ENCODE measurements around the gene RAB20.
A peak's percentile ranks its signal among the peaks of the same experiment; 100 is the strongest.

RAB20 gene

DNA sequence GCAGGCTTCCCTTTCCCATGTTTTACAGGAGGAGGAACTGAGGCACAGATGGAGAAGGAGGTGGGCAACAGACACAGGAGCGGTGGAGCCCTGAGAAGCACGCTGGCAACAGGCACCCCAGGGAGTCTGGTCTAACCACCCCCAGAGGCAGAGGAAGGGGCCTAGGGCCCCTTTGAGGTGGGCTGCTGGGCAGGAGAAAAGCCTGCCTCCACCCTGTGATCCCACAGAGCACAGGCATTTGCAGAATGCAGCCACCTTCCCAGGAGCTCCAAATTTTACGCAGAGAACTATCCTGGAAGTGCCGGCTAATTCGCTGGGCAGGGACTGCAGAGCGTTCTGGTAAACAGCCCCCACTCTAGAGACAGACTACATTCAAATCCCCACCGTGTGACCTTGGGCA lies 30.4 kb downstream of the RAB20 start:
- no peak for ATAC-seq
- no peak for TF ChIP-seq SNAI2 (CRISPR knock-in tag; IDR thresholded peaks at IDR 0.05)
- no peak for TF ChIP-seq ARNTL (CRISPR knock-in tag; IDR thresholded peaks at IDR 0.05; ENCODE audit: borderline replicate concordance, low read depth)
- no peak for TF ChIP-seq PATZ1 (CRISPR knock-in tag; IDR thresholded peaks at IDR 0.05; ENCODE audit: borderline replicate concordance)
- no peak for TF ChIP-seq CSRNP3 (CRISPR knock-in tag; IDR thresholded peaks at IDR 0.05)

- ATAC-seq = no peak
- TF ChIP-seq RARB (CRISPR knock-in tag; IDR thresholded peaks at IDR 0.05) (no peak), ZNF565 (CRISPR knock-in tag; conservative IDR thresholded peaks at IDR 0.05; ENCODE audit: low read depth) (no peak), TCF4 (CRISPR knock-in tag; IDR thresholded peaks at IDR 0.05; ENCODE audit: borderline replicate concordance) (no peak), CSDC2 (CRISPR knock-in tag; IDR thresholded peaks at IDR 0.05) (no peak), BACH2 (CRISPR knock-in tag; IDR thresholded peaks at IDR 0.05; ENCODE audit: borderline replicate concordance) (no peak)
- TF ChIP-seq, protein P1, sequence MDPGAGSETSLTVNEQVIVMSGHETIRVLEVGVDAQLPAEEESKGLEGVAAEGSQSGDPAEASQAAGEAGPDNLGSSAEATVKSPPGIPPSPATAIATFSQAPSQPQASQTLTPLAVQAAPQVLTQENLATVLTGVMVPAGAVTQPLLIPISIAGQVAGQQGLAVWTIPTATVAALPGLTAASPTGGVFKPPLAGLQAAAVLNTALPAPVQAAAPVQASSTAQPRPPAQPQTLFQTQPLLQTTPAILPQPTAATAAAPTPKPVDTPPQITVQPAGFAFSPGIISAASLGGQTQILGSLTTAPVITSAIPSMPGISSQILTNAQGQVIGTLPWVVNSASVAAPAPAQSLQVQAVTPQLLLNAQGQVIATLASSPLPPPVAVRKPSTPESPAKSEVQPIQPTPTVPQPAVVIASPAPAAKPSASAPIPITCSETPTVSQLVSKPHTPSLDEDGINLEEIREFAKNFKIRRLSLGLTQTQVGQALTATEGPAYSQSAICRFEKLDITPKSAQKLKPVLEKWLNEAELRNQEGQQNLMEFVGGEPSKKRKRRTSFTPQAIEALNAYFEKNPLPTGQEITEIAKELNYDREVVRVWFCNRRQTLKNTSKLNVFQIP (CRISPR knock-in tag; IDR thresholded peaks at IDR 0.05; ENCODE audit: borderline replicate concordance, low read depth) = no peak
These were observed 31.8 kb downstream of the RAB20 start for GRCh38 chr13:110529522-110530311.

- TF ChIP-seq CSDC2 (CRISPR knock-in tag; IDR thresholded peaks at IDR 0.05) = no peak
- TF ChIP-seq ISL1 (CRISPR knock-in tag; IDR thresholded peaks at IDR 0.05) = peak; percentile 54
- no peak for ATAC-seq
These were observed 32.6 kb downstream of the RAB20 start for GRCh38 chr13:110528911-110529310.

- no peak for TF ChIP-seq ISL1 (CRISPR knock-in tag; IDR thresholded peaks at IDR 0.05)
- no peak for TF ChIP-seq ZC3H10 (CRISPR knock-in tag; IDR thresholded peaks at IDR 0.05)
- no peak for TF ChIP-seq ARNTL (CRISPR knock-in tag; IDR thresholded peaks at IDR 0.05; ENCODE audit: borderline replicate concordance, low read depth)
- TF ChIP-seq, protein P1 (CRISPR knock-in tag; IDR thresholded peaks at IDR 0.05; ENCODE audit: borderline replicate concordance, low read depth) = no peak
- TF ChIP-seq ZFP3 (CRISPR knock-in tag; IDR thresholded peaks at IDR 0.05) = no peak
- TF ChIP-seq TOX (CRISPR knock-in tag; IDR thresholded peaks at IDR 0.05; ENCODE audit: borderline replicate concordance) = no peak
- TF ChIP-seq CREB5 (CRISPR knock-in tag; IDR thresholded peaks at IDR 0.05; ENCODE audit: low read depth) = no peak
- TF ChIP-seq CSDC2 (CRISPR knock-in tag; IDR thresholded peaks at IDR 0.05) = no peak
- TF ChIP-seq TCF4 (CRISPR knock-in tag; IDR thresholded peaks at IDR 0.05; ENCODE audit: borderline replicate concordance) = no peak
- no peak for TF ChIP-seq ZNF565 (CRISPR knock-in tag; conservative IDR thresholded peaks at IDR 0.05; ENCODE audit: low read depth)
- no peak for TF ChIP-seq SNAI2 (CRISPR knock-in tag; IDR thresholded peaks at IDR 0.05)
- TF ChIP-seq PPARA (CRISPR knock-in tag; IDR thresholded peaks at IDR 0.05; ENCODE audit: borderline replicate concordance) = no peak
- TF ChIP-seq ZNF70 (CRISPR knock-in tag; IDR thresholded peaks at IDR 0.05) = no peak
- no peak for TF ChIP-seq BACH2 (CRISPR knock-in tag; IDR thresholded peaks at IDR 0.05; ENCODE audit: borderline replicate concordance)
- no peak for TF ChIP-seq TSHZ2 (CRISPR knock-in tag; IDR thresholded peaks at IDR 0.05)
- TF ChIP-seq OSR1 (CRISPR knock-in tag; IDR thresholded peaks at IDR 0.05) = no peak
- TF ChIP-seq RARB (CRISPR knock-in tag; IDR thresholded peaks at IDR 0.05) = no peak
- no peak for ATAC-seq
These were observed 33.2 kb downstream of the RAB20 start for GRCh38 chr13:110528371-110528770.
